Activated T-helper 17 cell treated with anti-CD3 and anti-CD28 coated beads, Interleukin-2, amount 50 U/mL, for 72 hours (primary cell): Measurements from ENCODE around the gene E4F1. TPM values are rescaled to one million over a fixed set of nuclear protein-coding genes. Genes with fewer than 3 reads are reported as not detected.
"Not testable (repeated sequence)": the region's sequence is repeated elsewhere in the genome, so short reads cannot be mapped to it uniquely, and the experiment has no call there.

Experiments
- ATAC-seq: fragments of 150-1000 bp; cut with Tn5 transposase; replicated peaks from 2 replicates; pipeline ENCODE4 v1.10.0; 2021; ENCODE audit warnings: mild to moderate bottlenecking, moderate library complexity
- H3K27ac Mint-ChIP-seq: one replicate; pipeline ENCODE4 v1.8.0; 2022; ENCODE audit warnings: mixed read lengths
- H3K27me3 Mint-ChIP-seq: one replicate; pipeline ENCODE4 v1.8.0; 2022; ENCODE audit warnings: mixed read lengths
- H3K36me3 Mint-ChIP-seq: one replicate; pipeline ENCODE4 v1.8.0; 2022; ENCODE audit warnings: low read depth, mild to moderate bottlenecking, mixed read lengths
- H3K4me1 Mint-ChIP-seq: one replicate; pipeline ENCODE4 v1.8.0; 2022; ENCODE audit warnings: mixed read lengths
- H3K4me3 Mint-ChIP-seq: one replicate; pipeline ENCODE4 v1.8.0; 2022; ENCODE audit warnings: mild to moderate bottlenecking, mixed read lengths
- H3K9me3 Mint-ChIP-seq: one replicate; pipeline ENCODE4 v1.8.0; 2022; ENCODE audit warnings: mixed read lengths
- total RNA-seq, 2 donors: library from RNA; stranded (reverse); gene quantifications; one replicate each; pipeline ENCODE4 v1.2.3, GENCODE V29; 2022

Gene E4F1
- total RNA-seq, 2 donors from 2014 or later = 20.1 to 22.8 TPM

DNA sequence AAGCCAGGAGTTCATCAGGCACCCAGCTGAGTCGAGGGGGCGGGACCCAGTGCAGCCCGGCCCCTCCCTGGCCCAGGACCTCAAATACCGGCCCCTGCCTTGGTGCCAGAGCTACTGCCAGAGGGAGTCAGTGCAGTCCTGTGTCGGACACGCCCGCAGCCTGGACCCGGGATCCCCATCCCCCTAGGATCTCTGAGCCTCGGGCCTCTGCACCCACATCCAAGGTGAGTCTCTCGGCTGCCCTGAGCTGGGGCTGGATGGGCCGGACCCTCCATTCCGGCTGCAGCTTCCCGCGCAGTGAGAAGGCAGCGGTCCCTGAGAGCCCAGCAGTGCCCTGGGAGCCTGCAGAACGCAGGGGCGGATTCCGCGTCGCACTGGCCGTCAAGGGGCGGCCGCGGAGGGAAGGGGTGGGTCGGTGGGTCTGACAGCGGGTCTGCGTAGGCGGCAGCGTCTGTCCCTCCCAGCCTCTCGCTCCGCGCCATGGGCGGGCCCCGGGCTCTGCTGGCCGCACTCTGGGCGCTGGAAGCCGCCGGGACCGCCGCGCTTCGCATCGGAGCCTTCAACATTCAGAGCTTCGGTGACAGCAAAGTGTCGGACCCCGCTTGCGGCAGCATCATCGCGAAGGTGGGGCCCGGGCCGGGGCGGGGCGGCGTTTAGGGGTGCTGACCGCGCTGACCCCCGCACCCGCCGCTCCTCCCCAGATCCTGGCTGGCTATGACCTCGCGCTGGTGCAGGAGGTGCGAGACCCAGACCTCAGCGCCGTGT, 13.1 kb downstream of the E4F1 start, which contains the start of gene DNASE1L2:
TSS of gene DNASE1L2 (plus strand) at position 108 of the 765 bp plus-strand sequence. CDS start at position 481, 373 bp downstream.
- Mint-ChIP-seq H3K36me3 (peaks cover 29% of the 10 kb centered on the region), H3K27me3 (no peaks in the 10 kb centered on the region), H3K27ac (no peak within 1 kb of the TSS), H3K9me3 (no peaks in the 10 kb centered on the region), H3K4me1 (no peaks in the 10 kb centered on the region), H3K4me3 (no peak within 1 kb of the TSS)
- no peak for ATAC-seq

GRCh38 chr16:2237102-2237482, 13.7 kb downstream of the E4F1 start:
- no peaks in the 10 kb centered on the region for H3K9me3 Mint-ChIP-seq
- H3K27me3 Mint-ChIP-seq = no peaks in the 10 kb centered on the region
- no peak overlapping the region for H3K27ac Mint-ChIP-seq
- H3K4me1 Mint-ChIP-seq = no peaks in the 10 kb centered on the region
- H3K4me3 Mint-ChIP-seq = no peak overlapping the region
- H3K36me3 Mint-ChIP-seq = peaks cover 29% of the 10 kb centered on the region
- no peak for ATAC-seq

DNA sequence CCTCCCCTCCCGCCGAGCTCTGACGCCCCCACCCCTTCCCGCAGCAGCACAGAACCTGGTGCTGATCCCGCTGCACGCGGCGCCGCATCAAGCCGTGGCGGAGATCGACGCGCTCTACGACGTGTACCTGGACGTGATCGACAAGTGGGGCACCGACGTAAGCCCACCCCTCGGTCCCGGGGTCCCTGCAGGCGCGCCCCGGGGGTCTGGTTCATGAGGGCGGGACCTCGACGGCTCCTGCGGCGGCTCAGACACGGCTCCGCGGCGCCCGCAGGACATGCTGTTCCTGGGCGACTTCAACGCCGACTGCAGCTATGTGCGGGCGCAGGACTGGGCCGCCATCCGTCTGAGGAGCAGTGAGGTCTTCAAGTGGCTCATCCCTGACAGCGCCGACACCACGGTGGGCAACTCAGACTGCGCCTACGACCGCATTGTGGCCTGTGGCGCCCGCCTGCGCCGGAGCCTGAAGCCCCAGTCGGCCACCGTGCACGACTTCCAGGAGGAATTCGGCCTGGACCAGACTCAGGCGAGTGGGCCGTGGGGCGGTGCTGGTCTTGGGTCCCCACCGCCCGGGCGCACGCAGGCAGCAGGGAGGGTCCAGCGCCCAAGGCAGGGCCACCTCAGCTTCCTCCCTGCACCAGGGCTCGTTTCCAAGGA, 14.2 kb downstream of the E4F1 start:
- no peaks in the 10 kb centered on the region for H3K4me1 Mint-ChIP-seq
- H3K27me3 Mint-ChIP-seq = no peaks in the 10 kb centered on the region
- H3K4me3 Mint-ChIP-seq = no peak overlapping the region
- peaks cover 34% of the 10 kb centered on the region for H3K36me3 Mint-ChIP-seq
- H3K27ac Mint-ChIP-seq = no peak overlapping the region
- no peak for ATAC-seq
- no peaks in the 10 kb centered on the region for H3K9me3 Mint-ChIP-seq

- Mint-ChIP-seq H3K36me3 (peaks cover 35% of the 10 kb centered on the region), H3K27ac (no peak overlapping the region), H3K4me3 (no peak overlapping the region), H3K27me3 (no peaks in the 10 kb centered on the region), H3K4me1 (no peaks in the 10 kb centered on the region), H3K9me3 (no peaks in the 10 kb centered on the region)
- no peak for ATAC-seq
Measured at GRCh38 chr16:2238150-2238837, 14.9 kb downstream of the E4F1 start.

GRCh38 chr16:2238838-2239675, 15.7 kb downstream of the E4F1 start:
- H3K4me3 Mint-ChIP-seq = no peak overlapping the region
- no peaks in the 10 kb centered on the region for H3K9me3 Mint-ChIP-seq
- no peaks in the 10 kb centered on the region for H3K27me3 Mint-ChIP-seq
- no peak for ATAC-seq
- no peaks in the 10 kb centered on the region for H3K4me1 Mint-ChIP-seq
- no peak overlapping the region for H3K27ac Mint-ChIP-seq
- H3K36me3 Mint-ChIP-seq = peaks cover 29% of the 10 kb centered on the region

DNA sequence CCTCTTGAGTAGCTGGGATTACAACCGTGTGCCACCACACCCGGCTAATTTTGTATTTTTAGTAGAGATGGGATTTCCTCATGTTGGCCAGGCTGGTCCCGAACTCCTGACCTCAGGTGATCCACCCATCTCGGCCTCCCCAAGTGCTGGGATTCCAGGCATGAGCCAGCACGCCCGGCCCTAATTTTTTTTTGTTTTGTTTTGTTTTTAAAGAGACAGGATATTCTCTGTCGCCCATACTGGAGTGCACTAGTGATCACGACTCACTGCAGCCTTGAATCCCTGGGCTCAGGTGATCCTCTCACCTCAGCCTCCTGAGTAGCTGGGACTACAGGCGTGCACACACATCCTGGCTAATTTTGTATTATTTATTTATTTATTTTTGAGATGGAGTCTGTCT, 16.9 kb downstream of the E4F1 start:
- H3K27ac Mint-ChIP-seq, H3K4me3 Mint-ChIP-seq, H3K27me3 Mint-ChIP-seq, ATAC-seq, H3K9me3 Mint-ChIP-seq, H3K4me1 Mint-ChIP-seq: not testable (repeated sequence)
- peaks cover 23% of the 10 kb centered on the region for H3K36me3 Mint-ChIP-seq

DNA sequence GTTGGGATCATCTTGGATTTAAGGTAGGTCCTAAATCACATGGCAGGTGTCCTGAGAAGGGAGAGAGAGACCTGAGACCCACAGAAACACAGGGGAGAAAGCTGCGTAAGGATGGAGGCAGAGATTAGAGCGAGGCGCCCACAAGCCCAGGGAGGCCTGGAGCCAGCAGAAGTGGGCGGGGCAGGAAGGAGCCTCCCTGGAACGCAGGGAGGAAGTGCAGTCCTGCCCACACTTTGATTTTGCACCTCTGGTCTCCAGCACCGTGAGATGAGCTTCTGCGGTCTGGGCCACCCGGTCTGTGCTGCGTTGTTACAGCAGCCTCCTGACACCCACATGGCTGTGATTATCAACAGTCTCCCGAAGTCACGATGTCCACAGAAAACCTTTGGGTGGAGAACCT, 19.2 kb downstream of the E4F1 start:
- Mint-ChIP-seq H3K36me3 (peaks cover 32% of the 10 kb centered on the region), H3K27me3 (no peaks in the 10 kb centered on the region), H3K9me3 (no peaks in the 10 kb centered on the region), H3K27ac (no peak overlapping the region), H3K4me3 (no peak overlapping the region), H3K4me1 (no peaks in the 10 kb centered on the region)
- no peak for ATAC-seq

DNA sequence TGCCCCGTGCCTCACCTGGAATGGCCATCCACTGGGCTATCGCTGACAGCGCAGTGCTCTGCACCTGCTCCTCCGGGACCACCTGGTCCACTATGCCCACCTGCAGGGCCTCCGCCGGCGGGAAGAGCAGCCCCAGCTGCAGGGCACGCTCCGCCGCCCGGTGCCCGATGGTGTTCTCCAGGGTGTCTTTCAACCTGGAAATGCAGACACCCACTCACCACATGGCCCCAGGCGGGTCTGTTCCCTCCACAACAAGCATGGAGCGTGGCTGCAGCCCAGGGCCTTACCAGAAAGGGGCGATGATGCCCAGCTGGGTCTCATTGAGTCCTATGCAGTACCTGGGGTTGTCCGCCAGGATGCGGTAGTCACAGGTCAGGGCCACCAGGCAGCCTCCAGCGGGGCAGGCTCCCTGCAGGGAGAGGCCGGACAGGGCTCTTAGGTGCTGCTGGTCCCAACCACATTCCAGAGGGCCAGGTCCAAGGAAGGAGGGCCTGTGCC, 19.7 kb downstream of the E4F1 start:
- Mint-ChIP-seq H3K4me1 (no peaks in the 10 kb centered on the region), H3K27me3 (no peaks in the 10 kb centered on the region), H3K36me3 (peaks cover 37% of the 10 kb centered on the region), H3K9me3 (no peaks in the 10 kb centered on the region), H3K4me3 (no peak overlapping the region), H3K27ac (no peak overlapping the region)
- ATAC-seq = no peak

DNA sequence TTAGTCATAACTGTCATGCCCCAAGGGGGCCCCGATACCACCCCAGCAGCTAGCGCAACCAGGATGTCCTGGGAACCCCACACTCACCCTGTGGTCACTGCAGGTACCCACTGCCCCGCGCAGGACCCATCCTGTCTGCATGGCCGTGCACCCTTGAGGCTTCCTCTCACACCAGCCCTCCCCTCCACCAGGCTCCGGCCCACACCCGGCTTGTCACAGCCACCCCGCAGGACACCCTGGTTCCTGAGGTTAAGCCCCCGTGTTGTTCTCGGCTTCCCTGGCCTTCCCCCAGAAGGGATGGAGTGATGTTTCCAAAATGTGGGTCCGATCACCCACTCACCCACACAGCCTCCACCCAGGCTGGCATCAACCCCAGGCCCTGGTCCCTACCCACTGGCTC, 20.4 kb downstream of the E4F1 start:
- no peaks in the 10 kb centered on the region for H3K27me3 Mint-ChIP-seq
- H3K27ac Mint-ChIP-seq = no peak overlapping the region
- peaks cover 43% of the 10 kb centered on the region for H3K36me3 Mint-ChIP-seq
- H3K9me3 Mint-ChIP-seq = no peaks in the 10 kb centered on the region
- ATAC-seq = no peak
- H3K4me1 Mint-ChIP-seq = no peaks in the 10 kb centered on the region
- no peak overlapping the region for H3K4me3 Mint-ChIP-seq

- Mint-ChIP-seq H3K9me3 (no peaks in the 10 kb centered on the region), H3K36me3 (peaks cover 43% of the 10 kb centered on the region), H3K4me3 (no peak overlapping the region), H3K27ac (no peak overlapping the region), H3K27me3 (no peaks in the 10 kb centered on the region), H3K4me1 (no peaks in the 10 kb centered on the region)
- ATAC-seq = no peak
Measured at GRCh38 chr16:2244301-2244700, 20.9 kb downstream of the E4F1 start.

DNA sequence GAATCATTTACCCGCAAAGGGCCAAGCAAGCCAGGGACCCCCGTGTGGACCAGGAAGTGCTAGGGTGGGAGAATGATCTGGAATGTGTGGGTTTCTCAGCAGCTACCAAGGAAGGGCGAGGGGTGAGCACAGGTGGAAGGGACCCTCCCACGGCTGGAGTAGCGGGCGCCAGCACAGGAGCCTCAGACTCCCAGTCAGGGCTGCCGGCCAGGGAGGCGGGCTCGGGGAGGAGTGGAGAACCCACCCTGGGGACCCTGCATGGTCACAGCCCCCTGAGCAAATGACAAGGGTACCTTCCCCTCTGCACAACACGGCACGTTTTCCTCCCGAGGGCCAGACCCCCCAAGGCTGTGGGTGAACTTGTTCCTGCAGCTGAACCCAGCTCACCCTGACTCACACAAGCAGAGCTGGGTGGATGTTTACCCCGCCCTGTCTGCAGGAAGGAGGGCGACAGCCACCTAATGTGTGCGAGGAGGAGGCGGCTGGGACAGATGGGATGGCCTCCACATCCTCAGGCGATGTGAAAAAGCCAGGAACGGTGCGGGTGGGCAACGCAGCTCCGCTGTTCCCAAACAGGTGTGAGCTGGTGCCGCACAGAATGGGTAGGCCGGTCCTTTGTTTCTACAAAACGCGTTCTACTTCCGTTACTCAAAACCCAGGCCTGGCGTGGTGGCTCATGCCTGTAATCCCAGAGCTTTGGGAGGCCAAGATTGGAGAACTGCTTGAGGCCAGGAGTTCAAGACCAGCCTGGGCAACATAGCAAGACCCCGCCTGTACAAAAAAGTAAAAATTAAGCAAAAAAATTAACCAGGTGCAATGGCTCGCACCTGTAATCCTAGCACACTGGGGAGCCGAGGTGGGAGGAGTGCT, 21.8 kb downstream of the E4F1 start:
- H3K4me3 Mint-ChIP-seq = no peak overlapping the region
- H3K36me3 Mint-ChIP-seq = peaks cover 43% of the 10 kb centered on the region
- no peak overlapping the region for H3K27ac Mint-ChIP-seq
- no peaks in the 10 kb centered on the region for H3K4me1 Mint-ChIP-seq
- H3K27me3 Mint-ChIP-seq = no peaks in the 10 kb centered on the region
- H3K9me3 Mint-ChIP-seq = no peaks in the 10 kb centered on the region
- ATAC-seq = no peak

DNA sequence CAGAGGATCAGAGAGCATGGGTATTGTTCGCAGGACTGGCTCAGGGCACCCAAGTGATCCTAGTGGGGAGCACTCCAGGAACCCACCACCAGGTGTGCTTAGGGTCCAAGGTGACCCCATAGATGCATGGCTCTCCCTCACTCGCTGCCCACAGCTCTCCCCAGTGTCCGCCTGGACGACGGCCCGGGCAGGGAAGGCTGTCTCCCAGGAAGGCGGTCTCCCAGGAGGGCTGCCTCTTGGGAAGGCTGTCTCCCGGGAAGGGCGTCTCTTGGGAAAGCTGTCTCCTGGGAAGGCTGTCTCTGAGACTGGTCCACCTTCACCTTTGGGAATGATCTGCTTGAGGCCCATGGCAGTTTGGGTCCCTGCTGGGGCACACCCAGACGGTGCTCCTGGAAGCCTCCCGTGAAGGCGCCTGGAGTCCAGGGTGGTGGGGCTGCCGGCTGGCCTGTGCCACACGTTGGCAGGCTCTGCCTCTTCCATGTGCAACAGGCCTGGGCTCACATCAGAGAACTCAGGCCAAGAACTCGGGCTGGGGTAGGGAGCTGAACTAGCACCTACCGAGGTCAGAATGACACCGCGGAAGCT, 23.0 kb downstream of the E4F1 start:
- Mint-ChIP-seq H3K4me3 (no peak overlapping the region), H3K27ac (no peak overlapping the region), H3K36me3 (peaks cover 49% of the 10 kb centered on the region), H3K9me3 (no peaks in the 10 kb centered on the region), H3K27me3 (no peaks in the 10 kb centered on the region), H3K4me1 (no peaks in the 10 kb centered on the region)
- ATAC-seq = no peak

DNA sequence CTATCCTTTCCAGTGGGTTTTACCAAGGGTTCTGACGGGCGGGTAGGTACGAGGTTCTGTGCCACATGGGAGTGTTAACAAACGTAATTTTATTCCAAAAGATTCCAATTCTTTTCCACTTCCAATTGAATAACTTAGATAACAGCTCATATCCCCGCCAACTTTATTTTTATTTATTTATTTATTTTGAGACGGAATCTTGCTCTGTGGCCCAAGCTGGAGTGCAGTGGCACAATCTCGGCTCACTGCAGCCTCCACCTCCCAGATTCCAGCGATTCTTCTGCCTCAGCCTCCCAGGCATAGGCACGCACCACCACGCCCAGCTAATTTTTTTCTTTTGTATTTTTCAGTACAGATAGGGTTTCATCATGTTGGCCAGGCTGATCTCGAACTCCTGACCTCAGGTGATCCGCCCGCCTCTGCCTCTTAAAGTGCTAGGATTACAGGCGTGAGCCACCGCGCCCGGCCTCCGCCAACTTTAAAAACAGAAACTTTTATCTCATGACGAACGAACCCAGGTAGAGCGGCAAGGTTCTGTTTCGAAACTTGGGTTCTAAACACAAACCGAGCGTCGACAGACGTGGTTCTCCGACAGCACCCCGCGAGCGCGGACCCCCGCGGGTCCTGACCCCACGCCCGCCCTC, 27.4 kb downstream of the E4F1 start:
- peak overlapping the region; percentile 81 for H3K27ac Mint-ChIP-seq
- no peaks in the 10 kb centered on the region for H3K9me3 Mint-ChIP-seq
- peaks cover 59% of the 10 kb centered on the region for H3K36me3 Mint-ChIP-seq
- H3K4me3 Mint-ChIP-seq = peak overlapping the region; percentile 85
- no peaks in the 10 kb centered on the region for H3K27me3 Mint-ChIP-seq
- no peaks in the 10 kb centered on the region for H3K4me1 Mint-ChIP-seq
- ATAC-seq = peak; percentile 28
